ENCODE measurements around the gene LBP.
"Not testable (repeated sequence)": the region's sequence is repeated elsewhere in the genome, so short reads cannot be mapped to it uniquely, and the experiment has no call there.

The LBP gene

DNA sequence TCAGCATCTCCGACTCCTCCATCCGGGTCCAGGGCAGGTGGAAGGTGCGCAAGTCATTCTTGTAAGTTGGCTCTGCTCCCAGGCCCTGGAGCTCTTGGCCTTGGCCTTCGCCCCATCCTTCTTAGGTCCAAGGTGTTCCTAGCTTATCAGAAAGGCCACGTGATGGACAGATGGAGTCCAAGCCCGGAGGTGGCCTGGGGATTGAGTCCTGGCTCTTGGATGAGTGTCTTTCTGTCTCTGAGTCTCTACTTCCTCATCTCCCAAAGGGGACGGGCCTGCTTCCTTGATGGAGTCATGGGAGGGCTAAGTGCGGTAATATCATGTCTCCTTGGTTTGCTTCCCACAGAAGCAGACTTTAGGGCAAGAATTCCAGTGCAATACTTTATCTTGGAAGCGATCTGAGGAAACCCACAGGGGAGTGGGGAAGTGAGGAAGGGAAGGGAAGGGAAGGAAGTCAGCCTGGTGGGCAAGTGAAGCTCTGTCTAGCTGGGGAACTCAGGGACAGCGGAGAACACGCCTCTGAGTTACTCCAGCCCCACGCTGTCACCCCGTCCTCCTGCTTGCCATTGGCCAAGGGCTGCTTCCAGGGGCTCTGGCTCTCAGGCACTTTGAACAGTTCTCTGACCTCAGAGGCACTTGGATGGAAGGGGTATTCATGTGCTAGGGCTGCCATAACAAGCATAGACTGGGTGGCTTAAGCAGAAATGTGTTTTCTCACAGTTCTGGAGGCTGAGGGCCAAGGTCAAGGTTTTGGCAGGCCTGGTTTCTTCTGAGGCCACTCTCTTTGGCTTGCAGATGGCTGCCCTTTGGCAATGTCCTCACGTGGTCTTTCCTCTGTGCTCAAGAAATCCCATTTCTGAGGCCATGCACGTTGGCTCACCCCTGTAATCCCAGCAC lies 4.8 kb downstream of the LBP start:
- no peak for DNase-seq

DNA sequence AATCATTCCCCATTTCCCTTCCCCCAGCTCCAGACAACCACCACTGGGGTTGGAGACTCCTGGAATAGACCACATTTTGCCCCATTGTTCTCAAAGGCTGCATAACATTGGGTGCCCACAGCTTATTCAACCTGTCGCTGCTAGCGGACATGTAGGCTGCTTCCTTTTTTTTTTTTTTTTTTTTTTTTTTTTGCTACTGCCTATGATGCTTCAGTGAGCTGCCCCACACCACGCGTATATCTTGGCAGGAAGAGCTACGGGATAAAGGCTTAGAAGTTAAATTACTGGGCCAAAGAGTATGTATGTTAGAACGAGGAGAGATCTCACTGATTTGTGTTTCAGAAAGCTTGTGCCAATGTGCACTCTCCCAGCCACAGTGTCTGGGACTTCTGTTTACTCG lies 7.0 kb downstream of the LBP start:
- no peak for DNase-seq

DNA sequence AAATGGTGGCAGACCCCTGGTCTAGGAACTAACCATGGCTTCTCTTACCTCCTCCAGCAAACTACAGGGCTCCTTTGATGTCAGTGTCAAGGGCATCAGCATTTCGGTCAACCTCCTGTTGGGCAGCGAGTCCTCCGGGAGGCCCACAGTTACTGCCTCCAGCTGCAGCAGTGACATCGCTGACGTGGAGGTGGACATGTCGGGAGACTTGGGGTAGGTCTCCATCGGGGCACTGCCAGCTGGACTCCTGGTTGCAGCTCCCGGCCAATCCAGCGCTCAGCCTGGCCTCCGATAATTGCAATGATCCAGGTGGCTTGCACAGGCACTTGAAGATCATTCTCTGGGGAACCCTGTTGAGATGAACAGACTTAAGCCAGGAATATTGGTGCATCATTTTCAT lies 7.9 kb downstream of the LBP start:
- no peak for DNase-seq

DNA sequence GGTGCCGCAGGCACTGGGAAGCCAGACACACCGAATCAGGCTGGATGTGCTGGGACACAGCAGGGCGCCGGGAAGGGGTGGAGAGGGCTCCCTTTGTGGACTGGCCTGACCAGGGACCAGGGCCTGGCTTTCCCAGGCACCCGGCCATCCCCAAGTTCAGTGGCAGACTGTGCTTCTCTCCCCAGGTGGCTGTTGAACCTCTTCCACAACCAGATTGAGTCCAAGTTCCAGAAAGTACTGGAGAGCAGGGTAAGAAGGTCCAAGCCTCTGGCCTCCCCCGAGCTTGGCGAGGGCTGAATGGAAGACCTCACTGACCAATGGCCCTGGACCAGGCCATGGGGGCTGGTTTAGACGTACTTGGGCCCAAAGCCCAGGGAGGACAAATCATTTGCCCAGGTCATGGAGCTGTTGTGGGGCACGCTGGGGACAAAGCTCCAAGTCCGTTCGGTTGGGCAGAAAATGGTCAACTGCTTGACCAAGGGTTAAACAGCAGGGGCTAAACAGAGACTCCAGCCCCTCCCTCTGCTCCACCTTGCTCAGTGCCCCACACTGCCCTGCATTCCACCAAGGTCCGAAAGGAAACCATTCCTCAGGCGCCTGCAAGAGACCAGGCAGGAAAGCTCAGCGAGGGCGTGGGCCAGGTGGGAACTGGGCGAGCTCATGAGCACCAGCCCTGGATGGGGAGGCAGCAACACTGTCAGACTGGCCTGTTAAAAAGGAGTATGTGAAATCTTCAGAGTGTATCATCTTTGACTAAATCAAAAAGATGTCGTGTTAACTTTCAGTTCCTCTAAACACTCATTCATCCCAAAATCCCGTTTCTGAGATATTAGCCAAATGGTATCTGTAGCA lies 9.1 kb downstream of the LBP start:
- DNase-seq = no peak

DNA sequence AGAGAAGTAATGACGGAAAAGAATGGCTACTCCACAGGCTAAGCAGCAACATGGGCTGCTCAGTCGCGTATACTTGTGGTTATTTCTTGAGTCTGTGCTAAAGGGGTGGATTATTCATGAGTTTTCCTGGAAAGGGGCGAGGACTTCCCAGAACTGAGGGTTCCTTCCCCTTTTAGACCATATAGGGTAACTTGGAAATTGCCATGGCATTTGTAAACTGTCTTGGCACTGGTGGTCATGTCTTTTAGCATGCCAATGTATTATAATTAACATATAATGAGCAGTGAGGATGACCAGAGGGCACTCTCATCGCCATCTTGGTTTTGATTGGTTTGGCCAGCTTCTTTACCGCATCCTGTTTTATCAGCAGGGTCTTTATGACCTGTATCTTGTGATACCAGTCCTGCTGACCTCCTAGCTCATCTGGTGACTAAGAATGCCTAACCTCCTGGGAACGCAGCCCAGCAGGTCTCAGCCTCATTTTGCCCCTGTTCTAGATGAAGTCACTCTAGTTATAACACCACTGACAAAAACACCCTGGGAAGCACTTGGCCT lies 11.4 kb downstream of the LBP start:
- no peak for DNase-seq

DNA sequence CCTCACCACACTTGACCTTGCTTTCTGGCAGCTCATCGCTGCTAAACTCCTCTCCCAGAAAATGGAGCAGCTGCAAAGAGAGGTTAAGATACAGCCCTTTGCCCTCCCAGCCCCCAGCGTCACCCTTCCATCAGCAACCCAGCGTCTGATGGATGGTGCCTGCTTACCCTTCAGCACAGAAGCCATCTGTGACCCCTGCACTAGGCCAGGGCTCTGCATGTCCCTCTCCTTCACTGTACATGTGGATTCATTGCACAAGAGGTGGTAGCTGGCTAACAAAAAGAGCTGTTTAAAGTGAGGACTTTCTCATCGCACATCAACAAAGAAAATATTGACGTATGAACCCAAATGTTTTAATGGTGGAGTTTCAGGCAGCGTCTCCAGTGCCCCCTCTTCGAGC lies 12.3 kb downstream of the LBP start:
- no peak for DNase-seq

DNA sequence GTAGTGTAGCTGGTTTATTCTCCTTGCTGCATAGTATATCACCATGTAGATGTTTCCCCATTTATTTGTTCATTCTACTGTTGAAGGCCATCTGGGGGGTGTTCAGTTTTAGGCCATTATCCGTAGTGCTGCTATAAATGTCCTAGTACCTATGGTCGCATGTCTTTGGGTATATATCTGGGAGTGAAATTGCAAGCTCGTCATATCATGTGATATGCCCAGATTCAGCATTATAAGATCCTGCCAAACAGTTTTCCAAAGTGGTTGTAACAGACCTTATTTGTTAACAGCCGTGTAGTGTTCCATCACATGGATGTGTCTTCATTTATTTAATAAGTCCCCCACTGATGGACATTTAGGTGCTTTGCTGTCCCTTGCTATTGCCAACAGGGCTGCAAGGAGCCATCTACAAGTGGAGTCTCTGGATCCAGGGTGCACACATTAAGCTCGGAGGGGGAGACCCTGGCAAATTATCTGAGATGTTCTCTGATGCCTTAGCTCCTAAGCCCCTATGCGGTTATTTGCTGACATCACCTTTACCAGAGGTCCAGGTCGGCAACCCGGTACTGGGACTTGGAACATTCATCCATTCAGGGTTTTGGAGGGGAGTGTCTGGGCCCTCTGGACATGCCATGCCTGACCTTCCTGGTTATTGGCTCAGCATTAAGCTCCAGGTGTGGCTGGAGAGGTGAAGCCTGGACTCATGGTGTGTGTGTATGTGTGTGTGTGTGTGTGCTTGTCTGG lies 16.9 kb downstream of the LBP start:
- no peak for DNase-seq

DNA sequence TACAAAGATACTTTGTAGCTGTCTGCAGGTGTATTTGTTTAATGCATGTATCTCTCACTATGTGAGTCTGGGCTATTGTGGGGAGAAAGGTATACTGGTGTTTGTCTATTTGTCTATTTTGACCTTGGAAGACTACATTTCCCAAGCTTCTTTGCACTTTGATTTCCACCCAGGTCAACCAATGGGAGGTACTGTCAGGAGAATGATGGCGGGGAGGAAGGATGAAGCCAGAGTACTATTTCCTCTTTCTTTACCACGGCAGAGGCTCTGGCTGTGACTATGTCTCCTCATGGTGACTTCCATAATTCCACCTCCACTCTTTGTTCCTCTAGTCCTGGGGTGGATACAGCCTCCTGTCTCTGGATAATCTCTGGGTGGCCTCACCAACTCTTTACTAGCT lies 23.1 kb downstream of the LBP start:
- DNase-seq = no peak

DNA sequence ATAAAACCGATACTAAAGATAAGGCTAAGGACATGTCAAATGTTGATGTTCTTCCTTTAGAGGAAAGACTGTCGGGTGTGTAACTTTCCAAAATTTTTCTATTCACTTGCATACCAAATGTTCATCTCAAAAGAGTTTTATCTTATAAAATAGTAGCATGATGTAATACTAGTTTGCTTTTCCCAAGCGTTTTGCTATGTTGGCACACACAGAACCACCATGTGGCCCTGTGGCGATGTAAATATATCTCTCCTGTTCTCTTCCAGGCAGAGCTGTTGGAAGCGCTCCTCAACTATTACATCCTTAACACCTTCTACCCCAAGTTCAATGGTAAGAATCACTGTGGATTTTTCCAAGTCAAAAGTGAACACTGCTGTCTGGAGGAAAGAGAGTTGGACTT lies 26.5 kb downstream of the LBP start:
- no peak for DNase-seq

DNA sequence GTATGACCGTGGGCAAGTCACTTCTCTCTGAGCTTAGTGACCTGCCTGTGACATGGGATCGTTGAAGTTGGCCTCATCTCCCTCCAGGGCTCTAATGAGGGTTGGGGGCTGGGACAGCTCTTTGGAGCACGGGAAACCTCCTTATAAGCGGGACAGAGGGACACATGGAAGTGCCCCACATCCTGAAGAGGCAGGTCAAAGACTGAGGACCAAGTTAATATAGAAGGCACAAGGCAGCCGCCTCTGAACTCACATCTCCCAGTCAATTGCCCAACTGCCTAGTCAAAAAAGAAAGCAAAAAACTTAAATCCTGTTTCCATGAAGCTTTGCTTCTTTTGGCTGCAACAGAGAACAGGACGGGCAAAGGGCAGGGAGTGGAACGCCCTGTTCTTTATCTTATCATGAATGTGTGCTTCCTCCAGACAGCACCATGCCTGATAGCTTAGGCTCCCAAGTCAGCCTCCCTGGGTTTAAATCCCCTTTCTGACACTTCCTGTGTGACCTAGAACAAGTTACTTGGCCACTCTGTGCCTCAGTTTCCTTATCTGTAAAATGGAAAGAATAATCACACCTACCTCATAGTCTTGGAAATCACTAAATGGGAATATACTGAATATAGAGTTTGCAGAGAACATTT lies 27.1 kb downstream of the LBP start:
- DNase-seq = no peak

DNA sequence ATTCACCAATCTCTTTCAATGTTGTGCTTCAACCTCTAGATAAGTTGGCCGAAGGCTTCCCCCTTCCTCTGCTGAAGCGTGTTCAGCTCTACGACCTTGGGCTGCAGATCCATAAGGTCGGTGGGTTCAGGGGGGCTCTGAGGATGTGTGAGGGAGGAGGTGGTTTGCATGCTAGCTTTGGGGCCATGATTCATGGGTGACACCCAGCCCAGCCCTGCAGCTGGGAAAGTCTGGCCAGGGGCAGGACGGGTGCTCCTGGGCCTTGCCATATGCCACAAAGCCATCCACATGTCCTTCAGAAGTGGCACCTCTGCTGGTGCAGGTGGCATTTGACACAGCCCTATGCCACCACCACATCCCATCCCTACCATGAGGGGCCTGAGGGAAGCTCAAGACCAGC lies 27.6 kb downstream of the LBP start:
- no peak for DNase-seq

DNA sequence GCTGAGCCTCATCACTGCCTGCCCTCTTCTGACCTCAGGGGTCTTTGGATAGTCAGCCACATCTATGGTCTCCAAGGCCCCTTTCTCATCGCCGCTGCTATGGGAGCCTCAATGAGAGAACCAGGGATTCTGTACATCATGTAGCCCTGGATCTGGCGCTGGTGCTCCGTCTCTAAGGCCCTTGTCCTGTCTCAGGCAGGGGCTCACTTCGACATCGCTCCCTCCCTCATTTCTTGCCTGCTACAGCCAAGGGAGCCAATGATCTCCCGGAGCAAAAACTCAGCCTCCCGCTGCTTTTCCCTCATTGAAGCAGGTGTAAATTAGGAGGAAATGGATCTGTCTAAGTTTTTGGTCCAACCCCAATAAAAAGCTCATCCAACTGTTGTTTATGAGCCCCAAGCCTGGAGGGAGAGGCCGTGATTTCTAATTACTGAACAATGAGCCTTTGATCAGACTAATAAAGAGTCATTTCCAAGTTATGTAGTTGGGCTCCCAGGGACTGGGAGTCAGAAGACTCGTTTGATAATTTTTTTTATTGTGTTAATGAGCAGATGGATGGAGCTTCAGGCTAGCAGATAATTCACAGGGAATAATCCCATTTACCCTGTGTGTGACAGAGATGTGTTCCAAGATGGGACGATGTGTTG lies 30.9 kb downstream of the LBP start:
- DNase-seq = no peak

DNA sequence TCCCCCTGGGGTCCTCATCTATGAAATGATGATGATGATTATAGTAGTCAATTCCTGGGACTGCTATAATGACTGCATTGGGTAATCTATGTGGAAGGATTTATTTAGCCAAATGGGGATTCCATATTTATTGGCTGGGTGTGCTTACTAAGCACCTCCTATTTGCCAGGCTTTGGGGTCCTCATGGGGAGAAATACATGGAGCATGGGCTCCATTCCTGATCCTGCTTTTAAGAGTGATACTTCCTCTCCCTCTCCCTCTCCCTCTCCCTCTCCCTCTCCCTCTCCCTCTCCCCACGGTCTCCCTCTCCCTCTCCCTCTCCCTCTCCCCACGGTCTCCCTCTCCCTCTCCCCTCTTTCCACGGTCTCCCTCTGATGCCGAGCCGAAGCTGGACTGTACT lies 31.6 kb downstream of the LBP start:
- not testable (repeated sequence) for DNase-seq

DNA sequence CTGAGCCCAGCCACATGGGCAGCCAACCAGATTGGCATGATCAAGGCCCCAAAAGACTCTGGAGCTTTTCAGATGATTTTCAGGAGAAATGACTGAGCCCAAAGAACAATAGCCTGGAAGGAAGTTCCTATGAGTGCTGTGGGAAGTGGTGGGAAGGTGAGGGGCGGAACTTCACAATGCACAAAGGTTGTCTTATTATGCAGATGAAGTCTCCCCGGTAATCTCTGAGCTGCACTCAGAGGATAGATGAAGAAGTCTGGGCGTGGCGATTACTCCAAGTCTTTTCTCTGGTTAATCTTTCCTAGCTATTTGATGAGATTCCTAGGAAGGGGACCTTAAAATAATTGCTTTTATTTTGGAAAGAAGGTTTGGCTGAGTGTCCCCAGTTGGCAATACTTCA lies 36.9 kb downstream of the LBP start:
- no peak for DNase-seq

DNA sequence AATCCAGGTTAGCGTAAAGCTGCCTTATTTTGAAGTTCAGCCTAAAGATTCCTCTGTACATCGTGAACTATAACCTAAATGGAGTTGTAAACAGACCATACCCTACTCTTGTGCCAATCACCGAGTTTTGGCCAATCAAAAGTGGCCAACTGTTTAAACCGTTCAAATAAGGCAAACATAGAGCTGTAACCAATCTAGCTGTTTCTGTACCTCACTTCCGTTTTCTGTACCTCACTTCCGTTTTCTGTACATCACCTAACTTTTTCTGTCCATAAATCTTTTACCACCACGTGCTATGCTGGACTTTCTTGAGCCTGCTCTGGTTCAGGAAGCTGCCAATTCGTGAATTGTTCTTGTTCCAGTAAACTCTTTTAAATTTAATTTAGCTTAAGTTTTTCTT lies 39.7 kb downstream of the LBP start:
- no peak for DNase-seq

DNA sequence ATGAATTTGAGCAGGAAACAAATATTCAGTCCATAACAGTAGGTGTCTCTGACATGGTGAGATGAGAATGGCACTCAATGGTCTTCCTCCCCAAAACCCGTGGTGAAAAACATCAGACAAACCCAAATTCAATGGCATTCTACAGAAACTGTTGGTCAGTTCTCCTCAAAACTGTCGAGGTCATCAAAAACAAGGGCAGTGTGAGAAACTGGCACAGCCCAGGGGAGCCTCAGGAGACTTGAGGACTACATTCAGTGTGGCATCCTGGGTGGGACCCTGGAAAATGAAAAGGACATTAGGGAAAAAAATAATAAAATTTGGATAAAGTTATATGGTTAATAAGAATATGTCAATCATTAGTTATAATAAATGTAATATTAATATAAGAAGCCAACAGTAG lies 40.6 kb downstream of the LBP start:
- no peak for DNase-seq

DNA sequence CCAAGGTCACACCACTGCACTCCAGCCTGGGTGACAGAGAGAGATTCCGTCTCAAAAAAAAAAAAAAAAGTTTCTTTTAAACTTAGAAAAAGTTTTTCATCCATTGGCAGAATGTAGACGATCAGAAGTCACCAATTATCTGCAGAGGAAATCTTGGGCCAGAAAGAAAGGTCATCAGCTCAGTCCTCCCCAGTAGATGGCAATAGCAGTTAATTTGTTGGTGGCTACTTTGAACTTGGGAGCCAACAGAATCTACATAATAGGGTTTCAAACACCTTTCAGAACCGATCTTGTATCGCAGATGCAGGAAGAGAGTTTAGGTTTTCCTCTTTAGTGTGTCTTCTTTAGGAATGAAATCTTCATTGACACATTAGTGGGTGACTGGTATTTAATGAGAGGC lies 41.7 kb downstream of the LBP start:
- DNase-seq = no peak

DNA sequence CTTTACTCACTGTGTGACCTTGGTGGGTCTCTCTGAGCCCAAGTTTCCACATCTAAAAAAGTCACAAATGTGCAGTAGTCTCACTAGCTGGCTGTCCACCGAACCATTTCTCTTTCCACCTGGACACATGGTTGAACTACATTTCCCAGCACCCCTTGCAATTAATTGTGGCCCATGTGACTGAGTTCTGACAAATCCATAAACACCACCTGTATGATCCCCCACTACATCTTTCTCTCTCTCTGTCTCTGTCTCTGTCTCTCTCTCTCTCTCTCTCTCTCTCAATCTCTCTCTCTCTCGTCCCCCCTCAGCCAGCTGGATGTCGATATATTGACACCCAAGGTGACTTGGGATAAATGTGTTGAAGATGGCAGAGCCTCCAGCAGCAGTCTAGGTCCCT lies 46.1 kb downstream of the LBP start:
- no peak for DNase-seq

DNA sequence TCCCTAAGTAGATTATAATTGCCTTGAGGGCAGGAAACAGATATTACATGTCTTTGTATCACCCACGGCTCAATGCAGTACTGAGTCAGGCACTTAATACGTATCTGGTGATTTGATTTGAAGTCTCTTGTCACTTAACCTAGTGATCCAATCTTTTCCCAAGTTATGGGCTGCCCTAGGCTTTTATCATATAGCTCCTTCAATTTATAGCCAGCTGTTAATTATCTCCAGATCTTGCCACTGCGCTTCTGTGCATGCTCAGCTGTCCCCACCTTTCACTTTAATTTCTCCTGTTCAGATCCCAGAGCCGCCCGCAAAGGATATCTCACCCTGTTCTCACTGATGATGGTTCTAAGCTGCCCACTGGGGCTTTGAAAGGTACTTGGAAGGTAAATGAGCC lies 47.0 kb downstream of the LBP start:
- DNase-seq = no peak

DNA sequence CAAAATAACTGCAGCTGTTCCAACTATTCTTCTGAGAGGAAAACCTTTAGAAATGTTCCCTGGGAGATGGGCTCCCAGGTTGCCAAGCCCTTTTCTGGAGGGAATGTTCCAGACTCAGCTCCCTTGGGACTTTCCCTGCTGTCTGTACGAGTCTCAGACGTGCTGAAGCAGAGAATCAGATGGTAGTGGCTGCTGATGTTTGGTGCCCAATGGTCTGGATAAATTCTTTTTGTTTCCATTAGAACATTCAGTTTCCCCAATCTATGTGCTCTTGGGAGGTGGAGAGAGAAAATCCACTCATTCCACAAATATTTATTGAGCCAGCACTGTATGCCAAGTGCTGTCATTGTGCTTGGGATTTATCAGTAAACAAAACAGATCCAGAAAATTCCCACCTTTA lies 48.9 kb downstream of the LBP start:
- DNase-seq = no peak

DNA sequence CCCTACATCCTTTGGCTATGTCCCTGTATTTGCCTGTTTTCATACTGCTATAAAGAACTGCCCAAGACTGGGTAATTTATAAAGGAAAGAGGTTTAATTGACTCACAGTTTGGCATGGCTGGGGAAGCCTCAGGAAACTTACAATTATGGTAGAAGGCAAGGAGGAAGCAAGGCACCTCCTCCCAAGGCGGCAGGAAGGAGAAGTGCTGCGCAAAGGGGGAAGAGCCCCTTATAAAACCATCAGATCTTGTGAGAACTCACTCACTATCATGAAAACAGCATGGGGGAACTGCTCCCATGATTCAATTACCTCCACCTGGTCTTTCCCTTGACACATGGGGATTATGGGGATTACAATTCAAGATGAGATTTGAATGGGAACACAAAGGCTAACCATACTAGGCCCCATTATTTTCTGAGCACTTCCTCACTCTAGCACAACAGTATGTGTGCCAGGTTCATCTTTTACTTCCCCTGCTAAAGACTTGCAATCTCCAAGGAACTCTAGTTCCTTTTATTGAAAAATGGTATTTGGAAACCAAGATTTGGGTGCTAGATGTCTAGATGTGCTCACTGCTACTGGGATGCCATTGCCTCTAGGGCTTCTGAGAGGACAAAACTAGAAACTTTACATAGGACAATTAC lies 49.6 kb downstream of the LBP start:
- not testable (repeated sequence) for DNase-seq

DNA sequence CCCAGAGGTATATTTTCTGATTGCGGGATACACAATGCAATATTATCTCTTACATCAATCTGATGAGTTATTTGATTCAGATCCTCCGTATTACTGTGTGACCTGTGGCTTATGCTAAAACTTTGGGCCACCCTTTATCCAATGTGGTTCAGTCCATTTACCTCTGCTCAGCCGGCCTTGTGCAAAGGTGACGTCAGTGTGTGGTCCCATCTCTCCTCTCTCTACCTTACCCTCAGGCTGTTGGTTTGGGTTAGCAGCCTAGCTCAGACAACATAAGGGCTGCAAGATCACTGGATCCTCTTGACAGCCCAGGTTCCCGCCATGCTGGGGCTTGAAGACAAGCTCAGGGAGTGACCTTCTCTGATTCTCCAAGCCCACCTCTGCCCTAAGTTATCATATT lies 55.8 kb downstream of the LBP start:
- DNase-seq = no peak

Data from NCI-H510A (cell line).